H1 (cell line): ENCODE data around the gene APOA1. TPM values are rescaled to one million over a fixed set of nuclear protein-coding genes. Genes with fewer than 3 reads are reported as not detected.

Source experiments
- CTCF ChIA-PET: fragments of 300-600 bp; sonication (Branson Sonifier 250); formaldehyde crosslinking; loops from one replicate; lab custom pipeline; 2021; ENCODE audit not compliant: partially characterized antibody; lab: Charles Lee
- POLR2A ChIA-PET: fragments of 300-600 bp; sonication (Branson Sonifier 250); formaldehyde crosslinking; loops from one replicate; lab custom pipeline; 2021; ENCODE audit warnings: inconsistent platforms; ENCODE audit not compliant: partially characterized antibody; lab: Charles Lee
- DNase-seq, 2 experiments: peaks; one replicate each; pipeline versions ENCODE4 v3.0.0 to v3.0.0-alpha.2; 2010 to 2022; ENCODE audit warnings: low spot score in 2 of 2, low read depth in 1 of 2, mixed read lengths in 1 of 2
- FAIRE-seq: peaks from 2 replicates; lab custom pipeline; 2011; peaks lifted over from hg19 to GRCh38; lab: Jason Lieb, UNC
- H2AFZ ChIP-seq: 2 replicates; pipeline ENCODE4 v1.8.1; 2012; ENCODE audit warnings: low read length, inconsistent platforms
- H2AK5ac ChIP-seq: 2 replicates; pipeline ENCODE4 v1.6.1; 2013; ENCODE audit warnings: low read depth, low read length
- H2BK120ac ChIP-seq: replicated peaks from 2 replicates; pipeline ENCODE3; 2013; ENCODE audit warnings: low read depth, low read length, inconsistent platforms
- H2BK12ac ChIP-seq: 2 replicates; pipeline ENCODE4 v1.6.1; 2013; ENCODE audit warnings: low read depth, low read length
- H2BK15ac ChIP-seq: 2 replicates; pipeline ENCODE4 v1.6.1; 2013; ENCODE audit warnings: low read length
- H2BK20ac ChIP-seq: 2 replicates; pipeline ENCODE4 v1.6.1; 2013; ENCODE audit warnings: low read length
- H2BK5ac ChIP-seq: 2 replicates; pipeline ENCODE4 v1.6.1; 2013; ENCODE audit warnings: low read depth, low read length
- H3K14ac ChIP-seq: 2 replicates; pipeline ENCODE4 v1.6.1; 2013; ENCODE audit warnings: inconsistent platforms; ENCODE audit not compliant: insufficient read length
- H3K18ac ChIP-seq: 2 replicates; pipeline ENCODE4 v1.6.1; 2013; ENCODE audit warnings: low read length; ENCODE audit errors: extremely low read depth
- H3K23ac ChIP-seq: 2 replicates; pipeline ENCODE4 v1.6.1; 2013; ENCODE audit warnings: inconsistent platforms; ENCODE audit not compliant: insufficient read length
- H3K23me2 ChIP-seq: 2 replicates; pipeline ENCODE4 v1.6.1; 2013; ENCODE audit warnings: low read depth, low read length
- H3K27ac ChIP-seq: 2 replicates; pipeline ENCODE4 v1.6.1; 2011; ENCODE audit warnings: low read depth, low read length, inconsistent platforms
- H3K27me3 ChIP-seq, 4 experiments: replicated peaks in 1 of 4; 1 replicate in 1 of 4; 2 replicates in 3 of 4; pipeline versions ENCODE4 v1.6.1 to v1.8.1; 2011 to 2013; ENCODE audit warnings: low read length in 3 of 4, mild to moderate bottlenecking in 3 of 4, inconsistent platforms in 2 of 4, mixed read lengths in 2 of 4, moderate library complexity in 1 of 4; ENCODE audit not compliant: control insufficient read depth in 3 of 4, insufficient read depth in 3 of 4; ENCODE audit errors: extremely low read depth in 1 of 4
- H3K36me3 ChIP-seq, 4 experiments: 2 replicates each; pipeline versions ENCODE4 v1.6.1 to v1.8.1; 2011 to 2013; ENCODE audit warnings: mild to moderate bottlenecking in 4 of 4, low read length in 3 of 4, moderate library complexity in 2 of 4, control low read depth in 1 of 4, inconsistent platforms in 1 of 4; ENCODE audit not compliant: insufficient read depth in 4 of 4, control insufficient read depth in 2 of 4
- H3K4ac ChIP-seq: replicated peaks from 2 replicates; pipeline ENCODE3; 2013; ENCODE audit warnings: low read length, low read depth, mixed read lengths, inconsistent platforms; ENCODE audit not compliant: insufficient read length
- H3K4me1 ChIP-seq, 4 experiments: replicated peaks in 1 of 4; 1 replicate in 1 of 4; 2 replicates in 3 of 4; pipeline versions ENCODE4 v1.6.1 to v1.8.1; 2011 to 2013; ENCODE audit warnings: low read length in 3 of 4, inconsistent platforms in 2 of 4, mixed read lengths in 1 of 4; ENCODE audit not compliant: insufficient read depth in 4 of 4, control insufficient read depth in 3 of 4
- H3K4me2 ChIP-seq, 2 experiments: 2 replicates each; pipeline versions ENCODE4 v1.6.1 to v1.8.1; 2011 to 2013; ENCODE audit warnings: low read depth in 2 of 2, low read length in 2 of 2, control low read depth in 1 of 2, inconsistent platforms in 1 of 2, mild to moderate bottlenecking in 1 of 2; ENCODE audit not compliant: insufficient read depth in 1 of 2
- H3K4me3 ChIP-seq, 4 experiments: fragments of 200-600, 300-600 bp in 1 of 4; sonication (generic), shearing (Covaris generic), sonication (Bioruptor Twin) in 1 of 4; 2 replicates each; pipeline versions ENCODE4 v1.5.1 to v1.8.1; 2011 to 2016; ENCODE audit warnings: low read length in 4 of 4, low read depth in 3 of 4, control low read depth in 2 of 4, inconsistent platforms in 2 of 4, mild to moderate bottlenecking in 2 of 4, mixed read lengths in 1 of 4, moderate library complexity in 1 of 4; ENCODE audit not compliant: insufficient read depth in 2 of 4; ENCODE audit errors: extremely low read depth in 1 of 4
- H3K56ac ChIP-seq: replicated peaks from 2 replicates; pipeline ENCODE3; 2013; ENCODE audit warnings: low read depth, mild to moderate bottlenecking, mixed read lengths, low read length, inconsistent platforms; ENCODE audit not compliant: insufficient read length
- H3K79me1 ChIP-seq: 2 replicates; pipeline ENCODE4 v1.6.1; 2013; ENCODE audit warnings: low read depth, low read length, control low read depth
- H3K79me2 ChIP-seq, 2 experiments: 2 replicates each; pipeline versions ENCODE4 v1.6.1 to v1.8.1; 2012 to 2013; ENCODE audit warnings: low read length in 2 of 2, mild to moderate bottlenecking in 2 of 2, inconsistent platforms in 1 of 2; ENCODE audit not compliant: insufficient read depth in 2 of 2, control insufficient read depth in 1 of 2
- H3K9ac ChIP-seq, 4 experiments: replicated peaks in 1 of 4; 1 replicate in 1 of 4; 2 replicates in 3 of 4; pipeline versions ENCODE4 v1.6.1 to v1.8.1; 2011 to 2013; ENCODE audit warnings: low read depth in 3 of 4, low read length in 3 of 4, control low read depth in 2 of 4, mild to moderate bottlenecking in 2 of 4, moderate library complexity in 2 of 4, inconsistent platforms in 1 of 4; ENCODE audit errors: extremely low read depth in 1 of 4
- H3K9me3 ChIP-seq, 2 experiments: 2 replicates each; pipeline versions ENCODE4 v1.6.1 to v1.8.1; 2012 to 2013; ENCODE audit warnings: mild to moderate bottlenecking in 2 of 2, moderate library complexity in 2 of 2, control low read depth in 1 of 2, inconsistent platforms in 1 of 2, low read depth in 1 of 2, low read length in 1 of 2, mixed read lengths in 1 of 2; ENCODE audit not compliant: insufficient read depth in 2 of 2
- H4K20me1 ChIP-seq, 2 experiments: replicated peaks in 1 of 2; 2 replicates each; pipeline versions ENCODE3 to v1.8.1; 2011 to 2013; ENCODE audit warnings: inconsistent platforms in 2 of 2, low read length in 2 of 2, mild to moderate bottlenecking in 1 of 2; ENCODE audit not compliant: insufficient read depth in 2 of 2, control insufficient read depth in 1 of 2
- H4K5ac ChIP-seq: 2 replicates; pipeline ENCODE4 v1.6.1; 2013; ENCODE audit warnings: low read length, low read depth, mixed read lengths, inconsistent platforms; ENCODE audit not compliant: insufficient read length
- H4K8ac ChIP-seq: 2 replicates; pipeline ENCODE4 v1.8.0; 2013; ENCODE audit warnings: mild to moderate bottlenecking, moderate library complexity, low read length, inconsistent platforms; ENCODE audit not compliant: insufficient read depth; ENCODE audit errors: extremely low read depth
- H4K91ac ChIP-seq: replicated peaks from 2 replicates; pipeline ENCODE3; 2013; ENCODE audit warnings: low read length, mixed read lengths, inconsistent platforms; ENCODE audit not compliant: insufficient read length
- CREB1 ChIP-seq: IDR thresholded peaks from 2 replicates; pipeline ENCODE4 v1.6.1; 2012; ENCODE audit warnings: inconsistent platforms
- EGR1 ChIP-seq: IDR thresholded peaks from 2 replicates; pipeline ENCODE4 v1.6.1; 2011; ENCODE audit warnings: low read depth, low read length, borderline replicate concordance
- HDAC6 ChIP-seq: IDR thresholded peaks from one replicate; pipeline ENCODE4 v1.7.1; 2012; ENCODE audit warnings: low read depth, mild to moderate bottlenecking, inconsistent platforms, low read length, moderate library complexity
- KDM4A ChIP-seq: IDR thresholded peaks from one replicate; pipeline ENCODE4 v1.7.1; 2012; ENCODE audit warnings: low read depth, mild to moderate bottlenecking, moderate library complexity, low read length, inconsistent platforms; ENCODE audit not compliant: severe bottlenecking
- PHF8 ChIP-seq: fragments of 200-600 bp; sonication (generic); conservative IDR thresholded peaks from 2 replicates; pipeline ENCODE4 v1.7.1; 2012; ENCODE audit warnings: low read depth, mild to moderate bottlenecking, inconsistent platforms, low read length, moderate library complexity
- POU5F1 ChIP-seq: IDR thresholded peaks from 2 replicates; pipeline ENCODE4 v1.6.1; 2011; ENCODE audit warnings: low read depth, mild to moderate bottlenecking, low read length, moderate library complexity
- RXRA ChIP-seq: IDR thresholded peaks from 2 replicates; pipeline ENCODE4 v1.6.1; 2011; ENCODE audit warnings: low read depth, mild to moderate bottlenecking, low read length, moderate library complexity; ENCODE audit not compliant: insufficient read depth
- SAP30 ChIP-seq: fragments of 300-600 bp; sonication (generic); IDR thresholded peaks from 2 replicates; pipeline ENCODE4 v1.7.1; 2012; ENCODE audit warnings: low read length, moderate library complexity, mild to moderate bottlenecking, inconsistent platforms; ENCODE audit not compliant: insufficient read depth, insufficient replicate concordance
- ZNF274 ChIP-seq: IDR thresholded peaks from 2 replicates; pipeline ENCODE4 v1.7.0; 2012; ENCODE audit warnings: low read length, borderline replicate concordance; ENCODE audit errors: extremely low read depth
- WGBS, 2 experiments: shearing (Covaris generic) in 1 of 2; methylation state at CpG; one replicate each; pipeline versions ENCODE4 v1.1.6 to v1.1.7; 2013 to 2015; ENCODE audit warnings: low lambda C conversion rate in 2 of 2, mixed read lengths in 2 of 2, inconsistent platforms in 1 of 2, low coverage in 1 of 2, missing lambda C conversion rate in 1 of 2; ENCODE audit not compliant: insufficient replicate concordance in 2 of 2, insufficient coverage in 1 of 2, insufficient read length in 1 of 2; ENCODE audit errors: extremely low coverage in 1 of 2, missing lambda C conversion rate in 1 of 2; 5-methylcytosine and 5-hydroxymethylcytosine counted together
- polyA plus RNA-seq, 7 experiments: library from polyadenylated mRNA; depleted of rRNA in 3 of 7; stranded (reverse) in 5 of 7; unstranded in 2 of 7; fragments of >200 nt in 5 of 7; fragments of 200-250 nt in 2 of 7; gene quantifications; 1 replicate in 5 of 7; 2 replicates in 1 of 7; 4 replicates in 1 of 7; pipeline versions ENCODE4 v1.2.1 to v1.2.3, GENCODE V29; 2011 to 2013; ENCODE audit warnings: missing spikeins in 2 of 7, mixed read lengths in 2 of 7
- total RNA-seq: library from RNA; stranded (reverse); fragmentation: NEBNext Ultra II Directional; extraction: Animal tissue kit (Norgen Biotek cat#: 25700); gene quantifications from 2 replicates; pipeline ENCODE4 v1.2.1, GENCODE V29; 2021

The APOA1 gene
- total and polyA plus RNA-seq, 2 of the 8 experiments (the other 6 are each of a cell fraction or from before 2014, with no cell fraction given): 0.80 TPM; not detected in 1

GRCh38 chr11:116873381-116873780 lies 36.0 kb upstream of the APOA1 start:
- Histone ChIP-seq H4K8ac (no peak overlapping the region), H3K36me3 (peaks cover 0 to 43% (median 30%) of the 10 kb centered on the region in 4 experiments; a peak in 7 of 8 replicates), H3K14ac (no peak overlapping the region), H2BK15ac (no peak overlapping the region), H3K27me3 (no peaks in the 10 kb centered on the region), H3K4me1 (no peaks in the 10 kb centered on the region), H3K79me1 (no peaks in the 10 kb centered on the region), H3K23me2 (no peaks in the 10 kb centered on the region), H2BK12ac (no peak overlapping the region), H3K56ac (no peak overlapping the region), H3K23ac (no peak overlapping the region), H4K91ac (no peak overlapping the region), H4K5ac (no peak overlapping the region), H3K4me2 (no peak overlapping the region), H2BK20ac (no peak overlapping the region), H3K4me3 (no peak overlapping the region), H3K9ac (no peak overlapping the region), H4K20me1 (no peaks in the 10 kb centered on the region), H3K79me2 (no peaks in the 10 kb centered on the region), H2AK5ac (no peak overlapping the region), H3K27ac (no peak overlapping the region), H3K4ac (no peak overlapping the region), H2AFZ (no peak overlapping the region), H2BK5ac (no peak overlapping the region), H3K9me3 (no peaks in the 10 kb centered on the region), H2BK120ac (no peak overlapping the region), H3K18ac (no peak overlapping the region)
- FAIRE-seq (no peak), DNase-seq (no peak)
- no peak for TF ChIP-seq CREB1
- TF ChIP-seq RXRA: no peak
- no peak for TF ChIP-seq EGR1
- TF ChIP-seq PHF8: no peak
- TF ChIP-seq ZNF274: no peak
- no peak for TF ChIP-seq SAP30
- TF ChIP-seq KDM4A: no peak
- no peak for TF ChIP-seq POU5F1
- no peak for TF ChIP-seq HDAC6
- WGBS, 2 experiments: 90% methylated on average over 11 of the region's 11 CpGs; no CpG with 5 or more reads in 1 of the 2 experiments
- CTCF ChIA-PET: interaction anchor here (1.1 to 1.5 kb wide), 3 partner anchors 19 to 308 kb away, joined by 3 to 6 read pairs (median 5); no protein-coding TSS in a partner anchor
- POLR2A ChIA-PET: interaction anchor here (1.2 kb wide), 2 partner anchors 12 to 348 kb away, joined by 3 to 5 read pairs; no protein-coding TSS in a partner anchor
